IPS-18a (cell line): Measurements from ENCODE around the gene MCMBP.
"Not testable (repeated sequence)": the region's sequence is repeated elsewhere in the genome, so short reads cannot be mapped to it uniquely, and the experiment has no call there.

Experiments
- H3K27ac ChIP-seq: one replicate; pipeline ENCODE4 v1.5.1; 2013; ENCODE audit warnings: low read length
- H3K27me3 ChIP-seq: one replicate; pipeline ENCODE4 v1.6.1; 2013; ENCODE audit warnings: mild to moderate bottlenecking, low read length; ENCODE audit not compliant: control insufficient read depth, insufficient read depth
- H3K36me3 ChIP-seq: one replicate; pipeline ENCODE4 v1.6.1; 2013; ENCODE audit warnings: low read depth, low read length; ENCODE audit not compliant: control insufficient read depth
- H3K4me1 ChIP-seq: one replicate; pipeline ENCODE4 v1.6.1; 2013; ENCODE audit warnings: low read depth, low read length; ENCODE audit not compliant: control insufficient read depth
- H3K4me3 ChIP-seq: one replicate; pipeline ENCODE4 v1.5.1; 2013; ENCODE audit warnings: low read length
- H3K9ac ChIP-seq: one replicate; pipeline ENCODE4 v1.6.1; 2013; ENCODE audit warnings: mild to moderate bottlenecking, low read length, moderate library complexity
- H3K9me3 ChIP-seq: one replicate; pipeline ENCODE4 v1.6.1; 2013; ENCODE audit warnings: low read depth, low read length; ENCODE audit not compliant: control insufficient read depth

MCMBP gene

DNA sequence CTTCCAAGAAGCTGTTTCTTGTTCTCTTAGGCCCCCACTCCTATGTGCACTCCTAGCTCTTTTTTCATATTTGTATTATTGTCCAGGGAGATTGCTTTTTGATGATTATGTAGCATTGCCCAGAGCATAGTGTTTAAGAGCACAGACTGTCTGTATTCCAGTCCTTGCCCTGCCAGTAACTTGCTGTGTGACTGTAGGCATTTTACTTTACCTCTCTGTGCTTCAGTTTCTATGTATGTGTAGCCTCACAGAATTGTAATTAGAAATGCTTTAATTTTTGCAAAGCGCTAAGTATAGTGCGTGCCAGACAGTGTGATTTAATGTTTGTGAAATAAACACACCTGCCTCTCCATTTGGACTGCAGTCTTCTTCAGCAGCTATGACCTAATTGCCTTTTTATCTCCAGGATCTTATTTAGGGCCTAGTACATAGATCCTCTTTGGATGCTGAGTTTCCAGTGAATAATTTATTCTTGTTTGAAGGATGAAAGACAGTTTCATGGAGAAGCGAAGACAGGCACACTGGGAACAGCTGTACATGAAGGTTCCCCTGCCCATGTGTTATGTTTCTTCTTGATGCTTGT, 21.3 kb upstream of the MCMBP start:
- Histone ChIP-seq H3K4me1 (no peaks in the 10 kb centered on the region), H3K9ac (no peak overlapping the region), H3K36me3 (peaks cover 20% of the 10 kb centered on the region)

DNA sequence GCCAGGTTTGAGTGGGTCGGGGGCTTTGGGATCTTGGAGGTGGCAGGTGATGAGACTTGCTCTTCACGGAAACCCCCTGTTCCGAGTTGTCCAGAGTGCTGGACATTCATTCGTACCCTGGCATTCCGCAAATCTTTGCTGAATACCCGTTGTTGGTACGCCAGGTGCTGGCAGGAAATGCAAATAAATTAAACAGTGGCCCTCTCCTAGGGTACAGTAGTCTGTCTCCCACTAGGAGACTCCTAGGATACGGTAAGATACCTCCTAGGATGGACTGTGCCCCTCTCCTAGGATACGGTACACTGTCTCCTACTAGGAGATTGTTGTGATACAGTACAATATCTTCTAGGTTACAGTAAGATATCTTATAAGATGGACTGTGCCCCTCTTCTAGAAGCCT, 20.4 kb upstream of the MCMBP start:
- H3K36me3 ChIP-seq, result peaks cover 11% of the 10 kb centered on the region
- peak overlapping the region; percentile 86 for H3K9ac ChIP-seq
- H3K27ac ChIP-seq, result peak overlapping the region; percentile 45
- no peaks in the 10 kb centered on the region for H3K4me1 ChIP-seq
- H3K4me3 ChIP-seq, result peak overlapping the region; percentile 99
- H3K27me3 ChIP-seq, result no peaks in the 10 kb centered on the region
- H3K9me3 ChIP-seq, result no peaks in the 10 kb centered on the region

More for the DNA sequence above, 21.3 kb upstream of the MCMBP start:
- no peaks in the 10 kb centered on the region for H3K27me3 ChIP-seq
- no peaks in the 10 kb centered on the region for H3K9me3 ChIP-seq
- no peak overlapping the region for H3K27ac ChIP-seq
- peak overlapping the region; percentile 99 for H3K4me3 ChIP-seq

DNA sequence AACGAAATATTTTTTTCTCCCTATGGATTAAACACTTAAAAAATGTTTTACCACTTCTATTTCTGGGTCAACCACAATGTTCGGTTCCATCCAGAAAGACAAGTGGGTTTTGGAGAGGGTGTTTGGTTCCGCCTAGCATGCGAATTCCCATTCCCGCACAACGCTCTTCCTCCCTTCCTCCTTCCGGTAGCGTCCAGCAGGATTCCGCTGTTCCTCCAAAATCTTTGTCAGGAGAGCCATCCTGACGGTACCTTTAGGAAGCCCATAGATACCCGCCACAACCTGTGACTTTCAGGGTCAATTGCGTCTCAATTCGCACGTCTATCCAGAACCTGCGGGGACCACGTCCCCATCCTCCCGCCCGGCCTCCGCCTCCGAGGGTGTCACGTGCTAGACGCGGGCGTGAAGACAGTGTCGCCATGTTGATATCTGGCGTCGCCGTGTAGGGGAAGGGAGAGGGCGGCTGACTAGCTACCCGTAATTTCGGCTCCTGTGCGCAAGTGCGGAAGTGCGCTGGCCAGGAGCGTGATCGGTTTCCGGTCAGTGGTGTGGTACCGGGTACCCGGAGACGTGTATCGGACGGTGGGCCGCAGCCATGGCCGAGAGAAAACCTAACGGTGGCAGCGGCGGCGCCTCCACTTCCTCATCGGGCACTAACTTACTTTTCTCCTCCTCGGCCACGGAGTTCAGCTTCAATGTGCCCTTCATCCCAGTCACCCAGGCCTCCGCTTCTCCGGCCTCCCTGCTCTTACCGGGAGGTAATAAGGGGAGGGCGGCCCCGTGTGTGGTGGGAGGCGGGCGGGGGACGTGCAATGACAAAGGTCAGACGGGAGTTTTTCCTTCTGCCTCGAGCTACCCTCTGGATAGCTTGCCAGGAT, 19.8 kb upstream of the MCMBP start, which contains the start of gene SEC23IP:
SEC23IP (plus strand) TSS at position 543 of the 878 bp plus-strand sequence; CDS start at position 596, 53 bp downstream.
- no peaks in the 10 kb centered on the region for H3K27me3 ChIP-seq
- peak within 1 kb of the TSS; percentile 99 for H3K4me3 ChIP-seq
- peak within 1 kb of the TSS; percentile 92 for H3K27ac ChIP-seq
- H3K9ac ChIP-seq, result peak within 1 kb of the TSS; percentile 86
- H3K4me1 ChIP-seq, result no peaks in the 10 kb centered on the region
- no peaks in the 10 kb centered on the region for H3K9me3 ChIP-seq
- H3K36me3 ChIP-seq, result peaks cover 11% of the 10 kb centered on the region

DNA sequence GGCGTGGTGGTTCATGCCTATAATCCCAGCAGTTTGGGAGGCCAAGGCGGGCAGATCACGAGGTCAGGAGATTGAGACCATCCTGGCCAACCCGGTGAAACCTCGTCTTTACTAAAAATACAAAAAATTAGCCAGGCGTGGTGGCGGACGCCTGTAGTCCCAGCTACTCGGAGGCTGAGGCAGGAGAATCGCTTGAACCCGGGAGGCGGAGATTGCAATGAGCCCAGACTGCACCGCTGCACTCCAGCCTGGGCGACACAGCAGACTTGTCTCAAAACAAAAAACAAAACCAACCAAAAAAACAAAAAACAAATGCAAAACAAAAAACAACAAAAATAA, 19.2 kb upstream of the MCMBP start:
- H3K9me3 ChIP-seq, H3K4me1 ChIP-seq, H3K27me3 ChIP-seq: not testable (repeated sequence)
- peaks cover 11% of the 10 kb centered on the region for H3K36me3 ChIP-seq
- H3K9ac ChIP-seq, result peak overlapping the region; percentile 86
- H3K27ac ChIP-seq, result peak overlapping the region; percentile 92
- H3K4me3 ChIP-seq, result peak overlapping the region; percentile 99

DNA sequence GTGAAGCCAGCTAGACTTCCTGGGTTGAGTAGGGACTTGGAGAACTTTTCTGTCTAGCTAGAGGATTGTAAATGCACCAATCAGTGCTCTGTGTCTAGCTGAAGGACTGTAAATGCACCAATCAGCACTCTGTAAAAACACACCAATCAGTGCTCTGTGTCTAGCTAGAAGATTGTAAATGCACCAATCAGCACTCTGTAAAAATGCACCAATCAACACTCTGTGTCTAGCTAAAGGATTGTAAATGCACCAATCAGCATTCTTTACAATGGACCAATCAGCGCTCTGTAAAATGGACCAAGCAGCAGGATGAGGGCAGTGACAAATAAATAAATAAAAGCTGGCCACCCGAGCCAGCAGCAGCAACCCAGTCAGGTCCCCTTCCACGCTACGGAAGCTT, 17.7 kb upstream of the MCMBP start:
- H3K27me3 ChIP-seq, H3K36me3 ChIP-seq, H3K27ac ChIP-seq, H3K9ac ChIP-seq, H3K9me3 ChIP-seq, H3K4me3 ChIP-seq, H3K4me1 ChIP-seq: not testable (repeated sequence)

DNA sequence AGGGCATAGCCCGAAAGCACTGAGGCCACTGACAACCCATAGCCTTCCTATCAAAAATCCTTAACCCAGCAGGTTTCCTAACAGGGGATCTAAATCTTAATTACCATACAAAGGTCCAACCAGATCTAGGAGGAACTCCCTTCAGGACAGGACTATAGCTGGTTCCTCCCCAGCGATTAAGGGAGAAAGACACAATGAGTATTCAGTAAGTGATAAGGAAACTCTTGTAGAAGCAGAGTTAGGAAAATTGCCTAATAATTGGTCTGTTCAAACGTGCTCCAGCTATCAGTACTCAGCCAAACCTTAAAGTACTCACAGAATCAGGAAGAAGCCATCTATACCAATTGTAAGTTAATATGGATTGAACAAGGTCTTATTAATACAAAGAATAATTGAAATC, 16.6 kb upstream of the MCMBP start:
- not testable (repeated sequence) for H3K9ac ChIP-seq, H3K27me3 ChIP-seq, H3K27ac ChIP-seq, H3K4me3 ChIP-seq, H3K4me1 ChIP-seq, H3K9me3 ChIP-seq, H3K36me3 ChIP-seq

DNA sequence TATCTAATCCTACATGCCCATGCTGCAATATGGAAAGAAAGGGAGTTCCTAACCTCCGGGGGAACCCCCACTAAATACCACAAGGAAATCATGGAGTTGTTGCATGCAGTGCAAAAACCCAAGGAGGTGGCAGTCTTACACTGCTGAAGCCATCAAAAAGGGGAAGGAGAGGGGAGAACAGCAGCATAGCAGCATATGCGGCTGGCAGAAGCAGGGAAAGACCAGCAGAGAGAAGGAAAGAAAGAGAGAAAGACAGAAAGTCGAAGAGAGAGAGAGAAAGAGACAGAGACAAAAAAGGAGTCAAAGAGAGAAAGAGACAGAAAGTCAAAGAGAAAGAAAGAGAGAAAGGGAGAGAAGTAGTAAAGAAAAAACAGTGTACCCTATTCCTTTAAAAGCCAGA, 16.1 kb upstream of the MCMBP start:
- H3K9ac ChIP-seq, H3K4me1 ChIP-seq, H3K27ac ChIP-seq, H3K4me3 ChIP-seq, H3K36me3 ChIP-seq, H3K9me3 ChIP-seq, H3K27me3 ChIP-seq: not testable (repeated sequence)

DNA sequence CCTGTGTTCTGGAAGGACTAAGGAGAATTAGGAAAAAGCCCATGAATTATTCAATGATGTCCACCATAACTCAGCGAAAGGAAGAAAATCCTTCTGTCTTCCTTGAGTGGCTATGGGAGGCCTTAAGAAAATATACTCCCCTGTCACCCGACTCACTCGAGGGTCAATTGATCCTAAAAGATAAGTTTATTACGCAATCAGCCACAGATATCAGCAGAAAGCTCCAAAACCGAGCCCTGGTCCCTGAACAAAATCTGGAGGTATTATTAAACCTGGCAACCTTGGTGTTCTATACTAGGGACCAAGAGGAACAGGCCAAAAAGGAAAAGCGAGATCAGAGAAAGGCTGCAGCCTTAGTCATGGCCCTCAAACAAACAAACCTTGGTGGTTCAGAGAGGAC, 13.4 kb upstream of the MCMBP start:
- not testable (repeated sequence) for H3K36me3 ChIP-seq, H3K9ac ChIP-seq, H3K4me1 ChIP-seq, H3K27me3 ChIP-seq, H3K4me3 ChIP-seq, H3K27ac ChIP-seq, H3K9me3 ChIP-seq

DNA sequence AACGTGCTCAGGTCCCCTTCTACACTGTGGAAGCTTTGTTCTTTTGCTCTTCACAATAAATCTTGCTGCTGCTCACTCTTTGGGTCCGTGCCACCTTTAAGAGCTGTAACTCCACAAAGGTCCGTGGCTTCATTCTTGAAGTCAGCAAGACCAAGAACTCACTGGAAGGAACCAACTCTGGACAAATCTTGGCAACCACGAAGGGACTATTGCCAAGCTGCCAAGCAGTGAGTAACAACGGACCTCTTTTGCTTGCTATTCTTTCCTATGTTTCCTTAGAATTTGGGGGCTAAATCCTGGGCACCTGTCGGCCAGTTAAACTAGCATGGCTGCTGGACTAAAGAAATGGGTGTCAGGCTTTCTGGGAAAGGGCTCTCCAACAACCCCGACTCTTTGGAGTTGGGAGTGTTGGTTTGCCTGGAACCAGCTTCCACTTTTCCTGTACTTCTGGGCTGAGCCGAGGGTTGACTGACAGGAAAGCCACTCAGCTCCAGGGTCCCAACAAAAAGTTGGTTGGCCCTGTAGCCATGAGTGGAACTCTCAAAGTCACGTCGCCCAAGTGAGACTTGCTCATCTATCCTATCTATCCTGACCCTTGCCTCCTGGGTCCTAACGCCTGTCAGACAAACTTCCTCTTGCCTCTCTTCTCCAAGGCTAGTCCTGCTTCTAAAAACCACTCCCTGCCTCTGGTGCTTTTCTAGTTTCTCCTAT, 11.4 kb upstream of the MCMBP start:
- not testable (repeated sequence) for H3K36me3 ChIP-seq, H3K9me3 ChIP-seq, H3K27me3 ChIP-seq, H3K27ac ChIP-seq, H3K4me3 ChIP-seq, H3K4me1 ChIP-seq, H3K9ac ChIP-seq

DNA sequence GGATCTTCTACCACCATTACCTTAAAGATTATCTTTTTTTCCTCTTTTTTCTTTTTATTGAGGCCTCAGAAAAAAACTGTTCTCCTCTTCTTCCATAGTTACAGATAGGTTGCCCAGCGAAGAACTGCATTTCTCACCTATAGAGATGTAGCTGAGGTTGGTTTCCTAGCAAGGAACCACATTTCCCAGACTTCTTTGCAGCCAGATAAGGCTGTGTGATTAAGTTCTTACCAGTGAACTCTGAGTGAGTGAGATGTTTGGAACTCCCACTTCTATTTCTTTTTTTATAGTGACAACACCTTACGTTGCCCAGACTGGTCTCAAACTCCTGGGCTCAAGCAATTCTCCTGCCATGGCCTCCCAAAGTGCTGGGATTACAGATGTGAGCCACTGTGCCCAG, 5.9 kb upstream of the MCMBP start:
- Histone ChIP-seq H3K4me3 (no peak overlapping the region), H3K9me3 (no peaks in the 10 kb centered on the region), H3K36me3 (no peaks in the 10 kb centered on the region)

DNA sequence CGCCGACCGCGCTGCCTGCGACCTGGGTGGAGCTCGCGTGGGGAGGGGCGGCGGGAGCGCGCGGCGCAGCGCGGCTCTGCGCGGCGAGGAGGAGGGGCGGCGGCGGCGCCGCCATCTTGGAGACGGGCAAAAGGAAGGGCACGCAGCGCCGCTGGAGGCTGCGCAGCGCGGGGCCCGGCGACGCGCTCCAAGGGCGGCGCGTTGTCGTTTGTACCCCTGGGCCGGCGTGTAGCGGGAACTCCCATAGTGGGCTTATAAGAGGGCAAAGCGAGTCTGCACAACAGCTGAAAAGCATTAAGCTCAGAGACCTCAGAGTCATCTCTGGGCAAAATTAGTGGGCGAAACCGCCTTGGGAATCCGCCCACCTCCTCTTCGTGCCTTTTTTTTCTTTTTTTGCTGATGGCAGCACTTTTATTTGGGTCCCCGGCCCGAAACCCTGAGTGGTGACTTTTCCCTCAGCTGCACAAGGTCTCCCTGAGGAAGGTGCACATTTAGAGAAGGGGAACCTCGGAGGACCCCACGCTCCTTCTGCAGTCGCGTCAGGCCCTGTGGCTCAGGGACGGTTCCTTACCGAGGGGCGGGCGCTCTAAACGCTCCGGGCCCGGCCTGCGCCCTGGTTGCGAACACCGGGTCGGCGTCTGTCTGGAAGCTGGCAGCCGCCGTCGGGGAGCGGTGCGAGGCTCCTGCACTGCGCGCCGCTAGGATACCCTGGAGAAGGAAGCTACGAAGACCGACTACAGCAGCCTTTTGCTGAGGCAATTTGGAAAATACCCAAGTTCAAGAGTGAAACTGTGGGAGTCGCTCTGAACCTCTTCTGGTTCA, 428 bp upstream of the MCMBP start:
- Histone ChIP-seq H3K4me3 (peak overlapping the region; percentile 92), H3K9me3 (no peaks in the 10 kb centered on the region), H3K27ac (no peak overlapping the region)

More for the DNA sequence above, 5.9 kb upstream of the MCMBP start:
- H3K27me3 ChIP-seq, result no peaks in the 10 kb centered on the region
- no peak overlapping the region for H3K27ac ChIP-seq
- peaks cover 5% of the 10 kb centered on the region for H3K4me1 ChIP-seq
- H3K9ac ChIP-seq, result no peak overlapping the region

More for the DNA sequence above, 428 bp upstream of the MCMBP start:
- Histone ChIP-seq H3K9ac (peak overlapping the region; percentile 81), H3K4me1 (peaks cover 6% of the 10 kb centered on the region), H3K36me3 (no peaks in the 10 kb centered on the region), H3K27me3 (no peaks in the 10 kb centered on the region)
